Parathyroid adenoma (tissue), 2 donors: ENCODE data around the gene OR10G3.

Experiments
- H2AFZ ChIP-seq: fragments of 300-600 bp; sonication (generic); one replicate; pipeline ENCODE4 v1.7.0; 2017; ENCODE audit warnings: antibody characterized with exemption, mild to moderate bottlenecking
- H3K27ac ChIP-seq: fragments of 300-600 bp; sonication (generic); one replicate; pipeline ENCODE4 v1.7.0; 2017
- H3K27me3 ChIP-seq: fragments of 300-600 bp; sonication (generic); one replicate; pipeline ENCODE4 v1.7.0; 2017; ENCODE audit warnings: low read length; ENCODE audit not compliant: control insufficient read depth, insufficient read depth
- H3K36me3 ChIP-seq: fragments of 300-600 bp; sonication (generic); one replicate; pipeline ENCODE4 v1.7.0; 2017; ENCODE audit warnings: low read length; ENCODE audit not compliant: control insufficient read depth, insufficient read depth
- H3K4me1 ChIP-seq: fragments of 300-600 bp; sonication (generic); one replicate; pipeline ENCODE4 v1.7.0; 2017; ENCODE audit warnings: control low read depth
- H3K4me2 ChIP-seq: fragments of 300-600 bp; sonication (generic); one replicate; pipeline ENCODE4 v1.7.0; 2017; ENCODE audit warnings: low read length
- H3K4me3 ChIP-seq: fragments of 300-600 bp; sonication (generic); one replicate; pipeline ENCODE4 v1.7.0; 2017; ENCODE audit warnings: low read depth, low read length
- H3K79me2 ChIP-seq: fragments of 300-600 bp; sonication (generic); one replicate; pipeline ENCODE4 v1.7.0; 2017; ENCODE audit warnings: control low read depth
- H3K9ac ChIP-seq: fragments of 300-600 bp; sonication (generic); one replicate; pipeline ENCODE4 v1.7.0; 2017; ENCODE audit warnings: mild to moderate bottlenecking
- H3K9me3 ChIP-seq: fragments of 300-600 bp; sonication (generic); one replicate; pipeline ENCODE4 v1.7.0; 2017; ENCODE audit warnings: low read length; ENCODE audit not compliant: control insufficient read depth
- TF ChIP-seq, protein P1 (sequence below): fragments of 300-600 bp; sonication (generic); IDR thresholded peaks from one replicate; pipeline ENCODE4 v1.7.0; 2017; ENCODE audit warnings: antibody characterized with exemption, mild to moderate bottlenecking
- donor health status: primary hyperparathyroidism.

Gene OR10G3

DNA sequence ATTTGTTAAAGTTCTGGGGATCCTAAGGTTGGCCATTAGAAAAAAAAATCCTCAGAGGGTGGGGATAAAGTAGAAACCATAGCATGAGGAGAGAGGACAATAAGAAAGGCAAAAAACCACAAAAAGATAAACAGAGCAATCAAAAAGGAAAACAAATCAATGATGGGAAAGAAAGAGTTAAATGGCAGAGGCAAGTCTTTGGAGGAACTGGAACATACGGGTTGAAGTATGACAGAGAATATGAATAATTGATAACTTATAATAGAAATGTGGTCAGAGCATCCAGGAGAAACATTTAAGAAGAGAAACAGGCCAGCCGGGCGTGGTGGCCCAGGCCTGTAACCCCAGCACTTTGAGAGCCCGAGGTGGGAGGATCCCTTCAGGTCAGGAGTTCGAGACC lies 35.9 kb downstream of the OR10G3 start:
- no peaks in the 10 kb centered on the region for H3K27me3 ChIP-seq
- no peaks in the 10 kb centered on the region for H3K36me3 ChIP-seq
- no peak overlapping the region for H3K27ac ChIP-seq
- no peaks in the 10 kb centered on the region for H3K9me3 ChIP-seq
- H3K79me2 ChIP-seq, result no peaks in the 10 kb centered on the region
- no peak overlapping the region for H2AFZ ChIP-seq
- H3K4me1 ChIP-seq, result no peaks in the 10 kb centered on the region
- H3K9ac ChIP-seq, result no peak overlapping the region
- no peak overlapping the region for H3K4me3 ChIP-seq
- TF ChIP-seq, protein P1, sequence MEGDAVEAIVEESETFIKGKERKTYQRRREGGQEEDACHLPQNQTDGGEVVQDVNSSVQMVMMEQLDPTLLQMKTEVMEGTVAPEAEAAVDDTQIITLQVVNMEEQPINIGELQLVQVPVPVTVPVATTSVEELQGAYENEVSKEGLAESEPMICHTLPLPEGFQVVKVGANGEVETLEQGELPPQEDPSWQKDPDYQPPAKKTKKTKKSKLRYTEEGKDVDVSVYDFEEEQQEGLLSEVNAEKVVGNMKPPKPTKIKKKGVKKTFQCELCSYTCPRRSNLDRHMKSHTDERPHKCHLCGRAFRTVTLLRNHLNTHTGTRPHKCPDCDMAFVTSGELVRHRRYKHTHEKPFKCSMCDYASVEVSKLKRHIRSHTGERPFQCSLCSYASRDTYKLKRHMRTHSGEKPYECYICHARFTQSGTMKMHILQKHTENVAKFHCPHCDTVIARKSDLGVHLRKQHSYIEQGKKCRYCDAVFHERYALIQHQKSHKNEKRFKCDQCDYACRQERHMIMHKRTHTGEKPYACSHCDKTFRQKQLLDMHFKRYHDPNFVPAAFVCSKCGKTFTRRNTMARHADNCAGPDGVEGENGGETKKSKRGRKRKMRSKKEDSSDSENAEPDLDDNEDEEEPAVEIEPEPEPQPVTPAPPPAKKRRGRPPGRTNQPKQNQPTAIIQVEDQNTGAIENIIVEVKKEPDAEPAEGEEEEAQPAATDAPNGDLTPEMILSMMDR, result no peak
- H3K4me2 ChIP-seq, result no peak overlapping the region

DNA sequence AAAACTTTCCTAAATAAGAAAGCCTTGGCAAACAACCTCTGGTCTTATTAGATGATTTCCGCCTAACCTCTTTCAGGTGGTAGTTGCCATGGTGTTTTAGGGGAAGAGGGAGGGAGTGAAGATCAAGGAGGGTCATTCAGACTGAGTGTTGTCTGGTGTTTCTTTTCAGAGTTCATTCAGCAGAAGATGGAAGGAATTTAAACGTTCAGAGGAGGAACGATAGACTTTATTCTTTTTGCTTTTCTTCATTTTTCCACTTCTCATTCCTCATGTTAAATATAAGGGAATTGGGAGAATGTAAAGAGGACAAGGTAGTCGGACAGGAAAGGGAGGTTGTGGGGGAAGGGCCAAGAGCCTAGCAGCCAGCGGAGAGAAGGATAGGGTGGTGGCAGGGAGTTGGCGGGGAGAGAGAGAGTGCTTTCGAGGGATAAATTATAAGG lies 36.3 kb downstream of the OR10G3 start:
- TF ChIP-seq, protein P1, result no peak
- no peaks in the 10 kb centered on the region for H3K27me3 ChIP-seq
- H3K9ac ChIP-seq, result no peak overlapping the region
- no peak overlapping the region for H3K4me2 ChIP-seq
- no peaks in the 10 kb centered on the region for H3K36me3 ChIP-seq
- no peaks in the 10 kb centered on the region for H3K9me3 ChIP-seq
- no peak overlapping the region for H3K4me3 ChIP-seq
- no peak overlapping the region for H3K27ac ChIP-seq
- H3K79me2 ChIP-seq, result no peaks in the 10 kb centered on the region
- no peak overlapping the region for H2AFZ ChIP-seq
- no peaks in the 10 kb centered on the region for H3K4me1 ChIP-seq

DNA sequence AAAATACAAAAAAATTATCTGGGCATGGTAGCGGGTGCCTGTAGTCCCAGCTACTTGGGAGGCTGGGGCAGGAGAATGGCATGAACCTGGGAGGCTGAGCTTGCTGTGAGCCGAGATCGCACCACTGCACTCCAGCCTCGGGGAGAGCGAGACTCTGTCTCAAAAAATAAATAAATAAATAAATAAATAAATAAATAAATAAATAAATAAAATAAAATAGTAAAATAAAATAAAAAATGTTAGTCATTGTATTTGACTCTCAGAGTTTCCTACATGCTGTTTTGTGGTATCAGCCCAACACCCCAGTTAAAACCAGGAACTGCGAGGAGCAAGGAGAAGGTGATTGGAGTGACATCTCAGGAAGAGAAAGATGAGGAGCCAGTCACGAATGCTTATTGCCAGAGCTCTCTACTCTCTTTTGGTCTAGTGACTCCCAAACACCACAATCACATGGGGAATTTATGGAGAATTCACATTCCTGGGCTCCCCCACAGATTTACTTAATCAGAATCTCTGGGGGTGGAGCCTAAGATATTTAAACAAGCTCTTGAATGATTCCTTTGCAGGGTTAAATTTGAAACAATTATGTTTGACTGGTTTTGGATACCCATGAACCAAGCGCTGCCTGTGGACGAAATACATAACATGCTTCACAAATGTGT lies 38.3 kb downstream of the OR10G3 start:
- Histone ChIP-seq H3K4me1 (peaks cover 6% of the 10 kb centered on the region), H3K4me2 (no peak overlapping the region)

DNA sequence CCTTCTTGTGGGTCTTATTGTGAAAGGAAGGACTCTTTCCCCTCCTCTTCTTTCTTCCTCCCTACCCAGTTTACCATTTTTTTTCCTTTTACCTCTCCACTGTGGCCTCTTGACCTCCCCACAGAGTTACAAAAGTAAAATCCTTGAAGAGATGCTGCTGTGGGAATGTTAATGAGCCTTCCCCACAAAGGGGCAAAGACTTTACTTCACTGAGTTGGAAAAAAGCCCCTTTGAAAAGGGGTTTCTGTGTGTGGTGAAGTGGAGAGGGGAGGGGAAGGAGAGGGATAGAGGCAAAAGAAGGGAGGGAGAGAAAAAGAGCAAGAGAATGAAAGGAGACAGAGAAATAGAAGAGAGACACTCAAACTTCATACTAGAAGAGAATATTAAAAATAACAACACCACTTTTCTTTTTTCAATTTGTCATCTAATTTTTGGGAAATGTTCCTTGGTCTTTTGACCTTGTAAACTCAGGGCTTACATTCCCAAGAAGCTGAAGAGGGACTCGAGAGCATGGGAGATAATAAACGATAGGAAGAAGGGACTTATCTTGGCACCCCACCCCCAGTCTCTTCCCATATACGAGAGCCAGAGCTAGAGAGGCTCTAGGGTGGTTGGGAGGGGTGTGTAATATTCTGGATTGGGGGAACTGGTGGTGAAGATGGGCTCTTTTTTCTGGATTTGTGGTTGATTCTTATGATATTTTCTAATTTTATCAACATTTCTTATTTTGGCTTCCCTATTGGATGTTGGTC lies 40.5 kb downstream of the OR10G3 start:
- Histone ChIP-seq H2AFZ (no peak overlapping the region), H3K4me2 (no peak overlapping the region), H3K27ac (no peak overlapping the region), H3K9ac (no peak overlapping the region), H3K36me3 (no peaks in the 10 kb centered on the region), H3K27me3 (no peaks in the 10 kb centered on the region), H3K9me3 (no peaks in the 10 kb centered on the region), H3K4me3 (no peak overlapping the region), H3K79me2 (no peaks in the 10 kb centered on the region), H3K4me1 (peaks cover 7% of the 10 kb centered on the region)
- TF ChIP-seq, protein P1, result no peak

More for the DNA sequence above, 38.3 kb downstream of the OR10G3 start:
- TF ChIP-seq, protein P1, result no peak
- H3K36me3 ChIP-seq, result no peaks in the 10 kb centered on the region
- H3K9ac ChIP-seq, result no peak overlapping the region
- no peak overlapping the region for H2AFZ ChIP-seq
- H3K27ac ChIP-seq, result no peak overlapping the region
- no peaks in the 10 kb centered on the region for H3K79me2 ChIP-seq
- no peaks in the 10 kb centered on the region for H3K27me3 ChIP-seq
- no peaks in the 10 kb centered on the region for H3K9me3 ChIP-seq
- H3K4me3 ChIP-seq, result no peak overlapping the region
